MV-4-11 (cell line): ENCODE measurements around the gene UBALD2.

Source experiments
- DNase-seq: peaks from one replicate; lab custom pipeline; 2025; lab: John Stamatoyannopoulos, UW

UBALD2 gene

GRCh38 chr17:76246080-76247066 is 18.8 kb upstream of the UBALD2 start:
- peak; percentile 100 for DNase-seq

GRCh38 chr17:76247304-76247703 is 17.8 kb upstream of the UBALD2 start:
- no peak for DNase-seq

GRCh38 chr17:76248013-76248782 is 16.9 kb upstream of the UBALD2 start:
- peak; percentile 8 for DNase-seq

- DNase-seq = no peak
These were observed 15.0 kb upstream of the UBALD2 start for GRCh38 chr17:76250141-76250540.

- no peak for DNase-seq
These were observed 13.6 kb upstream of the UBALD2 start for GRCh38 chr17:76251478-76252039.

GRCh38 chr17:76252040-76252954 is 12.9 kb upstream of the UBALD2 start:
- DNase-seq = peak; percentile 88

DNA sequence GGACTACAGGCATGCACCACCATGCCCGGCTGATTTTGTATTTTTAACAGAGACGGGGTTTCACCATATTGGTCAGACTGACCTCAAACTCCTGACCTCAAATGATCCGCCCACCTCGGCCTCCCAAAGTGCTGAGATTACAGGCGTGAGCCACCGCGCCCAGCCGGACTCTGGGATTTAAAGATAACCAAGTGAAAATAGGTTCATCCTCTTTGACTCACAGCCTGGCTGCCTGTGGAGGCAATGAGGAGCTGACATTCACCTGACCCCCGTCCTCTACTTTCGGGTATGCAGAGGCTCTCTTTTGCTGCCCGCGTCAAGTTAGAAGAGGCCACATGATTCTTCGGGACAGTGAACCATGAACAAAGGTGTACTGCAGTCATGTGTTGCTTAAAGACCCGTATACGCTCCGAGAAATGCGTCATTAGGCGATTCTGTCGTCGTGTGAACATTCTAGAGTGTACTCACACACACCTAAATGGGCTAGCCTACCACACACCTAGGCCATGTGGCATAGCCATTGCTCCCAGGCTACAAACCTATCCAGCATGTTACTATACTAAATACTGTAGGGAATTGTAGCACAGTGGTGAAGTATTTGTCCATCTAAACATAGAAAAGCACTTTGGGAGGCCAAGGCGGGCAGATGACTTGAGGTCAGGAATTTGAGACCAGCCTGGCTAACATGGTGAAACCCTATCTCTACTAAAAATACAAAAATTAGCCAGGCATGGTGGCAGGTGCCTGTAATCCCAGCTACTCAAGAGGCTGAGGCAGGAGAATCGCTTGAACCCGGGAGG is 12.0 kb upstream of the UBALD2 start:
- DNase-seq = peak; percentile 40

DNA sequence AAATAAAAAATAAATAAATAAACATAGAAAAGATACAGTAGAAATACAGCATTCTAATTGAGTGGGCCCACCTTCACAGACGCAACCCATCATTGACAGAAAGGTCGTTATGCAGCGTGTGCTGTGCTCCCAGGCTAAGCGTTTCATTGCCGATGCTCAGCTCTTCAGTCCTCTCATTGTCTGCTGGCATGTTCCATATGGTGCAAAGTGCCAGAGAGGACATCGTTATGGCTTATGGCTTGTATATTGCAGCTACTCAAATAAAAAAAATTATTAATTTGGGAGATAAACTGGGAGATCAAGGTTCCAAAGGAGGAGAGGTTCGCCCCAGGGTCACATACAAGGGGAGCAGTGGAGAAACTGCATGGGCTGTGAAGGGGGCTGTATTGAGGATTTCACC is 11.3 kb upstream of the UBALD2 start:
- no peak for DNase-seq

GRCh38 chr17:76254275-76254674 is 10.9 kb upstream of the UBALD2 start:
- no peak for DNase-seq

- DNase-seq = no peak
These were observed 9.2 kb upstream of the UBALD2 start for GRCh38 chr17:76255801-76256429.

DNA sequence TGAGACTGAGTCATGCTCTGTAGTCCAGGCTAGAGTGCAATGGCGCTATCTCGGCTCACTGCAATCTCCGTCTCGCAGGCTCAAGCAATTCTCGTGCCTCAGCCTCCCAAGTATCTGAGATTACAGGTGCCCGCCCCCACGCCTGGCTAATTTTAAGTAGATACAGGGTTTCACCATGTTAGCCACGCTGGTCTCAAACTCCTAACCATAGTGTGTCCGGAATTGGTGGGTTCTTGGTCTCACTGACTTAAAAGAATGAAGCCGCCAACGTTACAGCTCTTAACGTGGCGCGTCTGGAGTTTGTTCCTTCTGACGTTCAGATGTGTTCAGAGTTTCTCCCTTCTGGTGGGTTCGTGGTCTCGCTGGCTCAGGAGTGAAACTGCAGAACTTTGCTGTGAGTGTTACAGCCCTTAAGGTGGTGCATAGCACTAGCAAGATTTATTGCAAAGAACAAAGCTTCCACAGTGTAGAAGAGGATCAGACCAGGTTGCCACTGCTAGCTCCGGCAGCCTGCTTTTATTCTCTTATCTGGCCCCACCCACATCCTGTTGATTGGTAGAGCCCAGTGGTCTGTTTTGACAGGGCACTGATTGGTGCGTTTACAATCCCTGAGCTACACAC is 8.6 kb upstream of the UBALD2 start:
- peak; percentile 49 for DNase-seq

DNA sequence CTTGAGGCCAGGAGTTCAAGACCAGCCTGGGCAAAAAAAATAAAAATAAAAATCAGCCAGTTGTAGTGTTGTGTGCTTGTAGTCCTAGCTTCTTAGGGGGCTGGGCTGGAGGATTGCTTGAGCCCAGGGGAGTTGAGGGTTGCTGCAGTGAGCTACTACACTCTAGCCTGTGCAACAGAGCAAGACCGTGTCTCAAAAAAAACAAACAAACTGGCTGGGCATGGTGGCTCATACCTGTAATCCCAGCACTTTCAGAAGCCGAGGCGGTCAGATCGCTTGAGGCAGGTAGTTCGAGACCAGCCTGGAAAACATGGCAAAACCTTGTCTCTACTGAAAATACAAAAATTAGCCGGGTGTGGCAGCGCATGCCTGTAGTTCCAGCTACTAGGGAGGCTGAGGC is 4.9 kb upstream of the UBALD2 start:
- DNase-seq = no peak

DNA sequence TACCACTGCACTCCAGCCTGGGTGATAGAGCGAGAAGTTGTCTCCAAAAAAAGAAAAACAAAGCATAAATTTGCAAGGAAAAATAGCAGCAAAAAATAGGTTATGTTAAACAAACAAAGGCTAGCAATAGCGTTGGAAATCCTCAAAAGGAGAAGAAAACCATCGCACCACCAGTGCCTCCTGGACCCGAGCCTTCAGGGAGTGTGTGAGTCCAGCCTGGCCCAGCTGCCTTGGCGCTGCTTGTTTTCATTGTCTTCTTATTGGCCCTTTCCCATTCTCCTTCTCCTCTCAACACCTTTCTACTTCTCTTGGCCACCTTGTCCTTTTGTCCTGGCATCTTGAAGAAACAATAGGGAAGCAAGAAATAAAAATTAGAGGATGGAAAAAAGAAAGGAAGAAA is 4.5 kb upstream of the UBALD2 start:
- DNase-seq = no peak

GRCh38 chr17:76261421-76262215 is 3.5 kb upstream of the UBALD2 start:
- no peak for DNase-seq

DNA sequence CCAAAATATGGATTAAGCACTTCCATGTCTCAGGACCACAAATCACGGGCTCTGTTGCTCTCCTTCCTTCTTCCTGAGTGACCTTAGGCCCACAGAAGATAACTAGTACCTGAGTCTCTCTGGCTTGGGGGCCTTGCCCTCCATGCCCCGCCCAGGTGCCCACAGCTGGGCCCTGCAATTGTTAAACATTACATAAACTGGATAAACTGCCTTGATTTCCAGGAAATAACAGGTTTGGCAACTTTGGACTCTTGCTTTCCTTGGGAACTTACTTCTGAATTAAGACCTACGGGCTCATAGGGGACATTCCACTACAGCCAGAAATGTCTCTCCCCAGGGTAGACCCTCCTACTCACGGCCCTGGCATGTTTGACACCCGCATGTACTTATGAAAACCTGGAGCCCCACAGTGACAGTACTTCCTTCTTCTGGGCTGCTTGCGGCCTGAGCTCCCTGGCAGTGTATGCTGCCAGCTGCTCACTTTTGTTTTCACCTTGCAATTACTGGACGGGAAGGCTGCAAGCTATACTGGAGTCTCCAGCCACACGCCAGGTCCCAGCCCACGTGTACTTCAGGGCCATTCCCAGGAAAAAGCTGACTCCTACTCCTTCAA is 2.3 kb upstream of the UBALD2 start:
- peak; percentile 71 for DNase-seq

GRCh38 chr17:76263896-76264295 is 1.3 kb upstream of the UBALD2 start:
- no peak for DNase-seq

DNA sequence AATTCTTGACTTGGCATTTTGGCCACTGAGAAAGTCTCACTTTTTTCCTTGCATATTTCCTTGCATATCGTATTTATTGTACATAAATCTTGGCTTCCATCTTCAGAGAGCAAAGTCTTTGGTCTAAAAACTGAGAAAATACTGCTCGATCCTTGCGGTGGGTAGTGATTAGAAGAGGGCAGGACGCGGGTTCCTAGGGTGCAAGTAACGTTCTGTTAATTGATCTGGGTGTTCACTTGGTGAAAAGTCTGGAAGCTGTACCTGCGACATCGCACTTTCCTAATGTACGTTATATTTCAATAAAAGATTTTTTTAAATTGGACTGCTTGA is 758 bp upstream of the UBALD2 start:
- DNase-seq = no peak

DNA sequence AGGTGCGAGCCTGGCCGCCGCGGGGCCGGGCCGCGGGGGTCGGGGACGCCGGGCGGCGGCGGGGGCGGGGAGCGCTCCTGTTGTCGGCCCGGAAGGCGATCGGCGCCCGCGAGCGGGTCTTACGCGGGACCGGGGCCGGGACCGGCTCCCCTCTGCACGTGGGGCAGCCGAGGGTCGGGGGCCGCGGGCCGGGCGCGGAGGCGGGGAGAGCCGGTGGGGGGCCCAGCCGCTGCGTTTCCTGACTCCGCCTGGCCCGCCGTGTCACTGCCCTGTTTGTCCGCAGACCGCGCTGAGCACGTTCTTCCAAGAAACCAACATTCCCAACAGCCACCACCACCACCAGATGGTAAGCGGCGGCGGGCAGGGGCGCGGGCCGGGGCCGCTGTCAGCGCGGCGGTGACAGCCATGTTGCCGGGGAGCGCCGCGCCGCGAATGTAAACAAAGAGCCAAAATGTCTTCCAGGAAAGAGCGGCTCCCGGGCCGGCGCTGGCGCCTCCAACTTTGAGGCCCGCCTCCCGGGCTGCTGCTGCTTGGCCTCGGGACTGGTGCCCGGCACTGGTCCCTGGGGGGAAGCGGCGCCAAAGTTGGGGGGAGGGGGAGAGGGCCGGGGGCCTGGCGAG is 586 bp downstream of the UBALD2 start:
- no peak for DNase-seq
